ENCODE measurements around the gene ATP5PD.

- TF ChIP-seq CTCF (IDR thresholded peaks at IDR 0.05; ENCODE audit: insufficient read depth, low read depth, low read length) (no peak), EZH2 (IDR thresholded peaks at IDR 0.05; ENCODE audit: insufficient read depth, low read length) (no peak)
These were observed 17.3 kb upstream of the ATP5PD start for GRCh38 chr17:75064040-75064439.

All from astrocyte (in vitro differentiated cells and primary cell).